ENCODE data around the gene LMAN2. TPM values are rescaled to one million over a fixed set of nuclear protein-coding genes. Genes with fewer than 3 reads are reported as not detected.

Gene LMAN2
- total RNA-seq, 4 donors from 2014 or later = 193 to 321 (median 268) TPM

DNA sequence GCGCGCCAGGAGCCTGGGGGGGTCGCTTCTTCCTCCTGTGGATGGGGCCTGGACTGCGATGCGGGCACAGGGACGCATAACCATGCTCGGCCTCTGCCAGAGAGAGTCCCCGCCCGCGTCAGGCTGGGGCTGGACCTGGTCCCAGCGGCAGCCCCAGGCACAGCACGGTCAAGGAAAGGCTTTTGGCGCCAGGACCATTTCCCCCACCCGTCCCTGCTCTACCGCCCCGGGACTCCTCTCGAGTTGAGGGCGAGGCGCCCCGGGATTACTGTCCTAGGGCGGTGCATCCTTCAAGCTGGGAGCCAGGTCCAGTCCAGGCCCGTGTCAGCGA, 40.1 kb downstream of the LMAN2 start:
- peaks cover 6 to 41% (median 24%) of the 10 kb centered on the region in 4 donors for H3K4me1 ChIP-seq
- H3K9me3 ChIP-seq = no peaks in the 10 kb centered on the region
- no peaks in the 10 kb centered on the region for H3K27me3 ChIP-seq
- DNase-seq = no peak
- H3K27ac ChIP-seq = peak overlapping the region in 3 of 4 donors; percentile 1 to 60 (median 35)
- TF ChIP-seq POLR2A (IDR thresholded peaks at IDR 0.05) = no peak
- TF ChIP-seq, protein P1, sequence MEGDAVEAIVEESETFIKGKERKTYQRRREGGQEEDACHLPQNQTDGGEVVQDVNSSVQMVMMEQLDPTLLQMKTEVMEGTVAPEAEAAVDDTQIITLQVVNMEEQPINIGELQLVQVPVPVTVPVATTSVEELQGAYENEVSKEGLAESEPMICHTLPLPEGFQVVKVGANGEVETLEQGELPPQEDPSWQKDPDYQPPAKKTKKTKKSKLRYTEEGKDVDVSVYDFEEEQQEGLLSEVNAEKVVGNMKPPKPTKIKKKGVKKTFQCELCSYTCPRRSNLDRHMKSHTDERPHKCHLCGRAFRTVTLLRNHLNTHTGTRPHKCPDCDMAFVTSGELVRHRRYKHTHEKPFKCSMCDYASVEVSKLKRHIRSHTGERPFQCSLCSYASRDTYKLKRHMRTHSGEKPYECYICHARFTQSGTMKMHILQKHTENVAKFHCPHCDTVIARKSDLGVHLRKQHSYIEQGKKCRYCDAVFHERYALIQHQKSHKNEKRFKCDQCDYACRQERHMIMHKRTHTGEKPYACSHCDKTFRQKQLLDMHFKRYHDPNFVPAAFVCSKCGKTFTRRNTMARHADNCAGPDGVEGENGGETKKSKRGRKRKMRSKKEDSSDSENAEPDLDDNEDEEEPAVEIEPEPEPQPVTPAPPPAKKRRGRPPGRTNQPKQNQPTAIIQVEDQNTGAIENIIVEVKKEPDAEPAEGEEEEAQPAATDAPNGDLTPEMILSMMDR (IDR thresholded peaks at IDR 0.05) = peak in 2 of 6 experiments; percentile 6
- H3K4me3 ChIP-seq = peak overlapping the region; percentile 36 to 63 (median 53)
- peaks cover 0 to 15% (median 0%) of the 10 kb centered on the region in 3 donors for H3K36me3 ChIP-seq

DNA sequence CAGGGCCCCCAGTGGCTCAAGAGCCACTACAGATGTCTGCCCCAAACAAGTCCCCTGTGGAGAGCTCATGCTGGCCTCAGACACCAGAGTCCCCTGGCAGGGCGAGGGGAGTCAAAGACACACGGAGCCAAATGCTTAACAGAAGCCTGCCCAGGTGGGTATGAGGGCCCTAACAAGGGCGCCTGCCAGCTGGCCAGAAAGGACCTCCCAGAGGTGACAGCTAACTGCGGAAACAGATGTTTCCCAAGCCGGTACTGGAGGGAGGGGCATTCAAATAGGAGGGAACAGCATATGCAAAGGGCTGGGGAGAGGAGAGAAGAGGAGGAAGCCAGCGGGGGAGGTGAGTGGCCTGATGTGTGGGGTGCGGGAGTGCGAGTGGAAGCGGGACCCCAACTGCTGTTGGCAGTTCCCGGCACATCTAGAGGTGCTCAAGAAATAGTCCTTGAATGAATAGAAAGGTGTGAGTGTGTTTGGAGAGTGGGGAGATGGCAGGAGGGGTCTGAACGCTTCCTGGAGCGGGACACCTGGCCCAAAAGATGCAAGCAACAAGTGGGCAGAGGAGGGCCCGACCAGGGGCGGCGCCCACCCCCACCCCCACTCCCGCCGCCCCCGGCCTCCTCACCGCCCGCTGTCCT, 40.6 kb downstream of the LMAN2 start:
- peak overlapping the region; percentile 36 to 63 (median 53) for H3K4me3 ChIP-seq
- peak overlapping the region in 3 of 4 donors; percentile 10 to 60 (median 35) for H3K27ac ChIP-seq
- H3K27me3 ChIP-seq = no peaks in the 10 kb centered on the region
- DNase-seq = peak in 2 of 3 donors; percentile 69 to 77
- peaks cover 6 to 41% (median 25%) of the 10 kb centered on the region in 4 donors for H3K4me1 ChIP-seq
- no peaks in the 10 kb centered on the region for H3K9me3 ChIP-seq
- no peak for TF ChIP-seq POLR2A (IDR thresholded peaks at IDR 0.05)
- TF ChIP-seq, protein P1 (IDR thresholded peaks at IDR 0.05) = no peak
- peaks cover 0 to 20% (median 0%) of the 10 kb centered on the region in 3 donors for H3K36me3 ChIP-seq

DNA sequence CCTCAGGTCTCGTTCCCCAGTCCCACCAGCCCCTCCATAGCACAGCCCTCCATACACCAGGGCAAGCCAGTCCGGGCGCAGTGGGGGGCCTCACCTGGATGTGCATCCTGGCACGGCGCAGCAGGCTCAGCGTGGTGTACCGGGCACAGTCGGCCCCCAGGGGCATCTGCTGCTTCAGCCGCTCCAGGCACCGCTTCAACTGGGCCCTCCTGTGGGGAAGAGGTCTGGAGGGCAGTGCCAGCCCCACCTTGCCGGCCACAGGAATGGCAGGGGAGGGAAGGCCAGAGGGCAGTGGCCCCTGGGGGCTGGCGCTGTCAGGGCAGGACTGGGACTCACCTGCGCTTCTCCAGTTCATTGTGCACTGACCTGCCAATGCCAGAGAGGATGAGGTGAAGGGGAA, 41.1 kb downstream of the LMAN2 start:
- Histone ChIP-seq H3K36me3 (peaks cover 0 to 25% (median 0%) of the 10 kb centered on the region in 3 donors), H3K4me1 (peaks cover 6 to 41% (median 28%) of the 10 kb centered on the region in 4 donors), H3K27me3 (no peaks in the 10 kb centered on the region), H3K9me3 (no peaks in the 10 kb centered on the region), H3K27ac (peak overlapping the region in 2 of 4 donors; percentile 10 to 42), H3K4me3 (no peak overlapping the region)
- no peak for DNase-seq
- no peak for TF ChIP-seq POLR2A (IDR thresholded peaks at IDR 0.05)
- TF ChIP-seq, protein P1 (IDR thresholded peaks at IDR 0.05) = no peak

DNA sequence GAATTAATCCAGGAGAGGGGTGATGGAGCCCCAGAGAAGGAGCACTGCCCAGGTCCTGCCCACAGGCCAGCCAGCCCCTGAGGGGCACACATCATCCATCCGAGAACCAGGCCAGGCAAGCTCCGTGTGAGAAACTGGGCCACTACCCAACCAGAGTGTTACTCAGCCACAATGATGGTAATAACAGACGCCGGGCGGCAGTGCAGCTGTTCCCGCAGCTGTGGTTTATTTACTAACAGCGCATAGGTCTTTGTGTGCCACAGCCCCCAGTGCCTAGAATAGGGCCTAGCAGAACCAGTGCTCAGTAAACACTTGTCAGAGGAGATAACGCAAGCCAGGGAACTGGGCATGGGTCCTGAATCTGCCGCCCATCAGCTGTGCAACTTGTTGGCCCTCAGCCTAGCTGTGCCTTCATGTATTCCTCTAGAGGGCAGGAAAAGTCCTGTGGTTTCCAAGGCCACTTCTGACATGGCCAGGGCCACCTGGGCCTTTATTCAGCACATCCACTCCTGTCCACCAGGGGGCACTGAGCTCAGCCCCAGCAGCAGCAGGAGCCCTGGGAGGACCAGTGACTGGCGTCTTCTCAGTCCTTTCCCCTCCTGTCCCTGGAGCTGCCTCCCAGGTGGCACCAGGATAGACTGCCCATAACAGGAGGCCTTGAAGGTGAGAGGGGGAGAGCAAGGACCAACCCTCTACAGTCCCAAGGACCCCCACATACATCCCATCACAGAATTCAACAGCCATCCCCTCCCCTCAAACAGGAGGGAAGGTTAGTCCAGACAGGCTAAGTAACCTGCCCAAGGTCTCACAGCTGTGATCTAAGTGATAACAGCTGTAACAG, 41.9 kb downstream of the LMAN2 start:
- H3K4me1 ChIP-seq = peaks cover 6 to 44% (median 35%) of the 10 kb centered on the region in 4 donors

DNA sequence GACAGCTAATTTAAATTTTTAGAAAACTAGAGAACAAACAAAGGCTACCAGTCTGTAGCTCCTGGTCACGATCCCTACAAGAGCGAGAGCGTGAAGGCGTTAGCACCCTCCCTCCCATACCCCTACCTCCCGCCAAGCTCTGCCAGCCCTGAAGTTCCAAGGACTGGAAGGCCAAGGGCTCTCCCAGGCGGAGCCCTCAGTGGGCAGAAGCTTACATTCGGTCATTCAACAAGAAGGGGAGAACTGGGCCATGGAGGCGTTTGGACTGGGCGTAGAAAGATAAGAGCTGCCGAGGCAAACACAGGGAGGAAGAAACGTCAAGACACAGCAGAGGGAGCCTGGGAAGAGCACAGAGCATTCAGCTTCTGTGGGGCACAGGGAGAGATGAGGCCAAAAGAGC, 42.7 kb downstream of the LMAN2 start:
- Histone ChIP-seq H3K36me3 (peaks cover 0 to 25% (median 0%) of the 10 kb centered on the region in 3 donors), H3K4me3 (no peak overlapping the region), H3K4me1 (peaks cover 6 to 48% (median 37%) of the 10 kb centered on the region in 4 donors), H3K27ac (no peak overlapping the region), H3K27me3 (no peaks in the 10 kb centered on the region), H3K9me3 (no peaks in the 10 kb centered on the region)
- TF ChIP-seq, protein P1 (IDR thresholded peaks at IDR 0.05) = no peak
- TF ChIP-seq POLR2A (IDR thresholded peaks at IDR 0.05) = no peak
- no peak for DNase-seq

More for the DNA sequence above, 41.9 kb downstream of the LMAN2 start:
- peaks cover 0 to 25% (median 0%) of the 10 kb centered on the region in 3 donors for H3K36me3 ChIP-seq
- no peaks in the 10 kb centered on the region for H3K27me3 ChIP-seq
- DNase-seq = peak; percentile 53 to 87 (median 80)
- H3K4me3 ChIP-seq = no peak overlapping the region
- H3K27ac ChIP-seq = peak overlapping the region in 2 of 4 donors; percentile 6 to 10
- no peaks in the 10 kb centered on the region for H3K9me3 ChIP-seq
- no peak for TF ChIP-seq POLR2A (IDR thresholded peaks at IDR 0.05)
- TF ChIP-seq, protein P1 (IDR thresholded peaks at IDR 0.05) = peak; percentile 66 to 91 (median 84)

Data from Peyer's patch (tissue), 4 donors.